NCI-H2029 treated with DMSO at 0.1 percent for 48 hours (cell line): ENCODE results near the gene CCDC197.

Experiments
- DNase-seq: peaks from one replicate; lab custom pipeline; 2025; lab: John Stamatoyannopoulos, UW

CCDC197 gene

DNA sequence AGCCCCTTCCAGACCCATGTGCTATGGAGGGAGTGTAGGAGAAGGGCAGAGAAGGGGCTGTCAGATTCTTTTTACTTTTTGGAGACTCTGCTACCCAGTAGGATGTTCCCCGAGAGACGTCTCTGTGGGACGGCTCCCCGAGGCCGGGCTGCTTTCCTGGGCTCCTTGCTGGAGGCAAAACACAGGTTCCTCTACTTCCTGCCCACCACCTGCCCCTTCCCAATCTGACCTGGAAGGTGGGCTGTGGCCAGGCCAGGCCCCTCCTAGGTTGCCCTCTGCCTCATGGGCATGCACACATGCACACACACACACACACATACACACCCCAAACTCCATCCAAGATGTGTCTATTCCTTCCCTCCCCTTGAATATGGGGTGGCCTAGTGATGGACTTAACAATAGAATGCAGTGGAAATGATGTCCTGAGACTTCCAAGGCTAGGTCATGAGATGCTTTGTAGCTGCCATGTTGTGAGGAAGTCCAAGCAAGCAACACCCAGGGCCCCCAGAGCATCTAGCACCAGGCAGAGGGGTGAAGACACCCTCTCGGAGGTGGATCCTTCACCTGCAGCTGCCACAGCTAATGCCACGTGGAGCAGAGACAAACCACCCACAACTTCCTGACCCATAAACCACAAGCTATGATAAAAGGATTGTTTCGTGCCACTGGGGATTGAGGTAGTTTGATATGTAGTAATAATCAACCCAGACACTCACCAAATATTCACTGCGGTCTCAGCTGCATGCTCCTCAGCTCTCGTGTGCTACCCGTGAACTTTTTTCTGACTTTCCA lies 19.1 kb upstream of the CCDC197 start:
- DNase-seq = no peak

DNA sequence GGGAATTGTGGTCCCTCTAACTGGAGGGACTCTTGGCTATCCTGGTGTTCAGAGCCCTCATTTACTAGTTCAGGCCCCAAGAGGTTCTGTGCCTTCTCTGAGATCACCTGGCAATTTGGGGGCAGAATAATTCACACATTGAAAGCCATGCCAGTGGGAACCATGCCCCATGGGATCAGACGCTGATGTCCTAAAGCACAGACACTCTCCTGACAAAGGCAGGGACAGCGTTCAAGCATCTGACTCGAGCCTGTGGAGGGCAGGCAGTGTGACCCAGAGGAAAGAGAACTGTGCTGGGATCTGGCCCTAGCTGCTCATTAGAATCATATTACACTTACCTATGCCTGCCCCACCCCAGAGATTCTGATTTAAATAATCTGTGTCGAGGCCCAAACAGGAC lies 18.4 kb upstream of the CCDC197 start:
- no peak for DNase-seq

DNA sequence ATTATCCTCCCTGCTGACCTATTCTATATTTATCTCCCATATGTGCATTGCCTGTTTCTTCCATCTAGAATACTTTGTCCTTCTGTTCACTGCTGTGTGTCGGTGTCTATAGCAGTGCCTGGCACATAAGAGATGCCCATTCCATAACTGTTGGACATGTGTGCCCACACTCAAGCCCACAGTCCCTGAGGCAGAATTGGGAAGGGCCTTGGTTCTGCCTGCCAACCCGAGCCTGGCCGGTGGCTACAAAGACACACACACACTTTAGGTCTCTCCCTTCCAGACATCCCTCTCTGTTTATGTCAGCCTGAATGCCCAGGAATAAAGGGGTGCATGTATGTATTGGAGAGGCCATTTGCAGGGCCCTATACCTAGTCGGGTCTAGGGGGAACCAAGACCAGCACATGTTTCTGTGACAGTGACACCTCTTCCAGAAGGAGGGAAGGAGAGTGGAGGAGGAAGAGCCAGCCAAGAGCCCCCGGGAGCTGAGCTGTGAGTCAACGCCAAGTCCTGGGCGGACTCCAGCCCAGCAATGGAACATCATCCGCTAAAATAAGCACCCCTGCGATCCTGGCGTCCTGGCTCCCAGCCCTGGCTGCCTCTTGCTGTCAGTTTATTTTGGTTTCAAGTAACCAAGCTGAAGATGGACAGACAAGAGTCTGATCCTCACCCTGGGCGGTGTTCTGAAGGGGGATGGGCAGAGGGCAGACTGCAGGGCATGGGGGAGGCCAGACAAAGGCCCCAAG lies 16.5 kb upstream of the CCDC197 start:
- DNase-seq = no peak

DNA sequence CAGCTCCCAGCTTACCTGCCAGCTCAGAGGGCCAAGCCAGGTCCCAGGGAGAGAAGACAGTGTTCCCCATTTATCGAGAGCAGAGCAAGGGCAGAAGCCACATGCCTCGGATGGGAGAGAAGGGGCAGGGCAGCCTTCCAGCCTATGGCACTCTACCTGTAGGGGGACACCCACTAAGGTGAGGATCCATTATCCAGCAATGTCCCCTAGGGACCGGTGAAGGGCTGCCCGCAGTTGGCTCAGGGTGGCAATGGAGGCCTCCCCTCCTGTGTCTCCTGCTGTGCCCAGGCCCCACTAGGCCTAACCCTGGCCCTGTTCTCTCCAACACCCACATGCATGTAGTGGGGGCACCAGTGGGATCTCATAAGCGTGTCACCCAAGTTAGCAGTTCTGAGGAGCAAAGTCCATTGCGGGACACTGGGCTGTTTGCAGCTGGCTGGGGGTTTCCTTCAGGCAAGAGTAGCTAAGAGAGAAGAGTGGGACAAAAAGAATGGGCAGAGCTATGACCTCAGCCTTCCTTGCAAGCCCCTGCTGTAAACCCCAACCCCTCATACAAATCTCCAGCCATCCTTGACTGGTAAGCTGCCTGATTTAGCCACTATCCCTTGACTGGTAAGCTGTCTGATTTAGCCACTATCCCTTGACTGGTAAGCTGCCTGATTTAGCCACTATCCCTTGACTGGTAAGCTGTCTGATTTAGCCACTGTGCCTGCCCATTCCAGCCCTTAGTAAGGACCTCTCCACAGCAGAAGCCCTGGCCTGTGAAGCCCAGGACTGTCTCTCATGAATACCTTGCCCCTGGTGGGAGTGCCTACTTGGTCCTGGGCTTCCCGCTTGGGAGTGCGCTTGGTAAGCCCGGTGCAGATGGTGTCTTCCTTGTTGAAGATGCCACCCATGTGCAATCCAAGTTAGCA lies 15.5 kb upstream of the CCDC197 start:
- no peak for DNase-seq

DNA sequence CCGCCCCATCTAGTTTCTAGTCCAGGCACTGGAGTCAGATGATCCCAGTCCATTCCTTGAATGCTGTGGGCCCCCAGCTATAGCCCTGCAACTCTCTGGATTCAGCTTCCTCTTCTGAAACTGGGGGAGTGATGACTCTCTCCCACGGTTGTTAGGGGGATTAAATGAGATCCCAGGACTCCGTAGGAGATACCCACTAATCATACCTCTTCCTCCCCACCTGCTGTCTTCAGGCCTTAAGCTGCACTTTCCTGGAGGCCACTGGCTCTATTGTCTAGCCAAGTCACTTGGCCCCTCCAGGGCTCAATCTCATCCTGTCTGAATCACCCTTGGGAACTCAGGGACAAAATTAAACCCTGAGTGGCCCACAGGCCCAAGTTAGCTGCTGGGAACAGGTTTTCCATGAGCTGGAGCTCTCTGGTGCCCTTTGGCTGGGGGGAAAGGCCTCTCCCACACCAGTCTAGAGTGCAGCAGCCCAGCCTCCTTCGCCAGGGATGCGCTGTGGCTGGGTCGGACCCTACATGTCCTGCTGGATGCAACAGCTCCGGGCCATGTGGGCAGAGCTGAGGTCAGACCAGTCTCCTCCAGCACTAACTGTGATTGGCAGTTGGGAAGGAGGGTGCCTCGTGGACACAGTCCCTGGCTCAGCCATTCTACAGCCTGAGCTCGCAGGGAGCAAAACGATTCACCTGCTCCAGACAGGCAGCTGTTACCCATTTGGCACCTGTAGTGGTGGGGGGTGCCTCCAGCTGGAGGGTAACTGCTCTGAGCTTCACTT lies 14.7 kb upstream of the CCDC197 start:
- no peak for DNase-seq

DNA sequence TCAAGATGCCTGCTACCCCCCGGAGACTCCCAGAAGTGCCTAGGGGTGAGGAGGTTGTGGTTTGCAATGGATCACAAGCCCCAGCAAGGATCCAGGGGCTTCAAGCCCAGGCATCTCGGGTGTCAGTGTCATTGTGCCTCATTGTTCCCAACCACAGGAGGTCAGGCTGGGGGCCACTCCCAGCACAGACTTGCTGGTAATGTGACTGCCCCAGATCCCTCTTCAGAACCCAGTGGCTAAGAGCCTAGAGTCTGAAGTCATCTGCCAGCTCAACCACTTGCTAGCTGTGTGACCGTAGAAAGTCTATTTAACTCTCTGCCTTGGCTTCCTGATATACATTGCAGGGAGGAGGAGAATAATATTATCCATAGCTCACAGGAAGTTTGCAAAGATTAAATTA lies 13.0 kb upstream of the CCDC197 start:
- DNase-seq = no peak

DNA sequence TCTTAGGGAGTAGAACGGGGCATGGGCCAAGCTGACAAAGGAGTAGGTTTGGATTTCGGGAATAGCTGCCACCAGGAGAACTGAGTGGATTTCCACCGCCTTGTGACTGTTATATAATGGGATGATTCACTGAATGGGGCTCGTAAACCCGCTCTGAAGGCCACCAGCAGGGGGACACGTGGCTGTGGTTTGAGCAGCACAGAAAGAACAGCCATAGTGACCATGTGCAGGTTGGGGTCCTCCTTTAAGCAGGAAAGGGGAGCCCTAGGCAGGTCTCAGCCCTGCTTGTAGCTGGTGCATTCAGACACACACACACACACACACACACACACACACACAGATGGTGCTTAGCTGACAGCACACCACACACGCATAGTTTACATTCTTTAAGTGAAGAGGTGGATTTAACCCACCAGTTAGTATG lies 12.1 kb upstream of the CCDC197 start:
- no peak for DNase-seq

DNA sequence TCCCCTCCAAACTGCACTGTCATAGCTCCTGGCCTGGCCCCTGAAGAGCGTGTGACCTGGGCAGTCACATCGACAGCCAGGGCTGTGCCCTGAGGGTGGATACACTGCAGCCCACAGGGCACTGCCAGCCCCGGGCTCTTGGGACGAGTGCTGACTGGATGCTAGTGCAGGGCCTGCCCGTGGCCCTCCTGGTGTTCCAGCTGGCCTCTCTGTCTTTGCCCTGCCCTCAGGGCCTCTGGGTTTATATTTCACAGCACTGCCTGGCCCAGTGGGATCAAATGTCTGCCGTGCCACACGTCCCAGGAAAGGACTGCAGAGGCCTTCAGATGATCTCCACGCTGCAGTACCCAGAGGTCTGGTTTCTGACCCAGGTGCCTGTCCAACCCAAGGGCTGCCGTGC lies 10.1 kb upstream of the CCDC197 start:
- no peak for DNase-seq

DNA sequence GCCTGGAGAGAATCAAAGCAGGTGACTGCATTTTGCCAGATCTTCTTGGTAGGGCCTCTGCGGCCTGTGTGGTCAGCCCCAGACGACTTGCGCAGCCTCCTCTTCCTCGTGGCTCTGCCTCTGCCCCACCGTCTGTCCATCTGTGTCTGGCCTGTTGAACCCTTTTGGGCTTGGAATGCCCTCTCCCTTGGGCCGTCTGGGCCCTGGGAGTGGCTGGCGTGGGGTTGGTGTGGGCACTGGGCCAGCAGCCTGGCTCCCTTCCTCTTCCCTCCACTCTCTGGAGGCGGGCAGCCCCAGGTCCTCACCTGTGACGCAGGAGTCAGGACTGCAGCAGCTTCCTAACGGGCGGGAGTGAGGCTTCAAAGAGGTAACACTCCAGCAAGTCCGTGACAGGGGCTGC lies 9.7 kb upstream of the CCDC197 start:
- no peak for DNase-seq

DNA sequence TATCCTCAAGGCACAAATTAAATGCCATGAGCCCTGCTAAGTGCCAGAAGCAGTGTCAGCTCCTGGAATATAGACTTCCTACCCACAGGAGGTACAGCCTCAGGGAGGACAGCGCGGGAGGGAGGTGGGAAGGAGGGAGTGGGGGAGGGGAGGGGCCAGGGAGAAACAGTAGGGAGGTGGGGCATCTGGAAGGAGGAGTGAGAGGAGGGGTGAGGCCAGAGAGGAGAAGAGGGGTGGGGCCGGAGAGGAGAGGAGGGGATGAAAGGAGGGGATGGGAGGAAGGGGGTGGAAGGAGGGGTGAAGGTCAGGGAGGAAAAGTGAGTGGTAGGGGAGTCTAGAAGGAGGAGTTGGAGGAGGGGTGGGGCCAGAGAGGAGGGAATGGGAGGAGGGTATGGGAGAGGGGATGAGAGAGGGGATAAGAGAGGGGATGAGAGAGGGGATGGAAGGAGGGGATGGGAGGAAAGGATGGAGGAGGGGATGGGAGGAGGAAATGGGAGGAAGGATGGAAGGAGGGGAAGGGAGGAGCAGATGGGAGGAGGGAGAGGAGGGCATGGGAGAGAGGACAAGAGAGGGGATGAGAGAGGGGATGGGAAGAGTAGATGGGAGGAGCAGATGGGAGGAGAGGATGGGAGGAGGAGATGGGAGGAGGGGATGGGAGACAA lies 9.2 kb upstream of the CCDC197 start:
- no peak for DNase-seq

DNA sequence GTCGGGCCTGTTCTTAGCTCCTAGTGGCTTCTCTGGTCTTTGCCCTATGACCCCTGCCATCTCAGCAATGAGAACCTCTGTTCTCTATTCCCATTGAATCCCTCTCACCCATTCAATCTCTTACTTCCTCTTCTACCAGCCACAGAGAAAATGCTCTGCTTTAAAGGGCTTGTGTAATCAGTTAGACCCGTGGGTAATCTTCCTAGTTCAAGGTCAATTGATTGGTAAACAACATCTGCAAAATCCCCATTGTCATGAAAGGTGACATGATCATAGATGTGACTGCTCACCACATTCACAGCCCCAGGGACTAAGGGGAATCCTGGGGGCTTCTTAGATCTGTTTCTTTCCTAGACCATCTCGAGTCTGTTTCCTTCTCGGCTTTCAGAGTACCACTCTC lies 7.2 kb upstream of the CCDC197 start:
- DNase-seq = no peak

DNA sequence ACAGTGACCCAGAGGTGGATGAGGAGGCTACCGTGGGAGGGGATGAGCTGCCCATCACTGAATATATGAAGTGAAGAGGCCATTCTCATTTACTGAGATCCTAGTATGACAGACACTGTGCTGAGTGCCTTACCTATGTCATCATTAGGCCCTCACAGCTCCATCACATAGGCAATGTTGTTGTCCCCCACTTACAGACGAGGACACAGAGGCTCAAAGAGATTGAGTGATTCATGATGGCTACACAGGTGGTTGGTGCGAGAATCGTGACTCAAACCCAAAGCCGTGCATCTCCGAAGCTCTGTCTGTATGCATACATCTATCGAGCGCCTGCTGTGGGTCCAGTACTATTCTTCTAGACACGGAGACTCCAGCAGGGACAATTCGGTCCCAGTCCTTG lies 5.9 kb upstream of the CCDC197 start:
- no peak for DNase-seq

DNA sequence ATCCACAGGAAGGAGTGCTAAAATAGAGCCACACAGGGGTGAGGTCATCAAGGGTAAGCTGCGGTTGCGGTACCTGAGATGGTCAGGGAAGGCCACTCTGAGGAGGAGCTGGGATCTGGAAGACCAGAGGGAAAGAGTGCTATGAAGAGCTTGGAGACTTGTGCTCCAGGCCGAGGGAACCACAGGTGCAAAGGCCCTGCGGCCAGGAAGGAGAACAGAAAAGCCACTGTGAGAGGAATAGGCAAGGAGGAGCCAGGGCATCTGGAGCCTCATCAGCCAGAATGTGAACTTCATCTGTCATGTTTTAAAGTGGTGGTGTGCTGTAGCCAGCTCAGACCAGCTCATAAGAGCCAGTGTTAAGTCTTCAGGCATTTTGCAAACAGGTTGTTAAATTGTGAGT lies 5.5 kb upstream of the CCDC197 start:
- no peak for DNase-seq

DNA sequence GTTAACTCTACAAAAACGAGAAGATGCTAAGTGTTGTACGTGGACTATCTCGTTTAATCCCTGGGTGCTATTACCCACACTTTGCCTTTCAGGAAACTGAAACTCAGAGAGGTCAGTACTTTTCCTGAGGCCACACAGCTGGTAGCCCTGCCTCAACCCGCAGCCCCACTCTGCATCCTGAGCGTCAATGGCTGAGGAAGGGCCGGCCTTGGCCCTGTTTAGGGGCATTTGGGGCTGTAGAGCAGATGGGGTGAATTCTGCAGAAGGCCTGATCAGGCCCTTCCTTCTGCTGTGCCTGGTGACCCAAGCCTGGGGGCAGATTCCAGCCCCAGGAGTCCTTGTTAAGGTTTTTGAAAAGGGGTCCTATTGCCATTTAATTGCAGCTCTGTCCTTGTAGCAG lies 3.7 kb upstream of the CCDC197 start:
- DNase-seq = no peak

DNA sequence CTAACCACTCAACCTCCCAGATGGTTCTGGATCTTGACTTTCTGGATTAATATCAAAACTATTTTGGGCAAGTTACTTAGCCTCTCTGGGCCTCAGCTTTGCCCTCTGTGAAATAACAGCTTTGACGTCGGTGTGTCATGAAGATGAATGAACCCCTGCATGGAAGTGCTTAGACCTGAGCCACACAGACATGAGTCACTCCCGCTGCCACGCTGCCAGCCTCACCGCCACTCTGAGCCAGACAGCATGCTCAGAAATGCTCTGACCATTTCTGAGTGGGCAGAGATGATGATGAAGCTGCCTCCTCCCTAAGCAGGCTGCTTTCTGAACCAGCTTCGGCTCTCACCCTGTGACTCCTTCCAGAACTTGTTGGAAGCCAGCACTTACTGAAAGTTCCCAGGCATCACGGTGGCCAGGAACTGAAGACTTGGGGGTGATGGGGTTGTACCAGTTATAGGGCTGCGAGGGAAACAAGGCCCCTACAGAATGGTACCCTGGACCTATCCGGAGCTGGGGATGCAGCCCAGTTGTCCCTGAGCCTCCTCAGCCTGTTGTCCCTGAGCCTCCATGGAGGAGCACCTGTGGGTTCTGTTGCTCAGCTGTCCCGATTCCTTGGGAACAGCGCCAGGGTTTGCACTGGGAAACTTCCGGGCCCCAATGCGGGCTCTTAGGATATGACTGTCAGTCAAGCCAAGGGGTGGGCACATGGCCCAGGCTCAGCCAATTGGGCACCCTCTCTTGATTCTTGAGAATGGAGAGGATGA lies 2.0 kb upstream of the CCDC197 start:
- DNase-seq = no peak

DNA sequence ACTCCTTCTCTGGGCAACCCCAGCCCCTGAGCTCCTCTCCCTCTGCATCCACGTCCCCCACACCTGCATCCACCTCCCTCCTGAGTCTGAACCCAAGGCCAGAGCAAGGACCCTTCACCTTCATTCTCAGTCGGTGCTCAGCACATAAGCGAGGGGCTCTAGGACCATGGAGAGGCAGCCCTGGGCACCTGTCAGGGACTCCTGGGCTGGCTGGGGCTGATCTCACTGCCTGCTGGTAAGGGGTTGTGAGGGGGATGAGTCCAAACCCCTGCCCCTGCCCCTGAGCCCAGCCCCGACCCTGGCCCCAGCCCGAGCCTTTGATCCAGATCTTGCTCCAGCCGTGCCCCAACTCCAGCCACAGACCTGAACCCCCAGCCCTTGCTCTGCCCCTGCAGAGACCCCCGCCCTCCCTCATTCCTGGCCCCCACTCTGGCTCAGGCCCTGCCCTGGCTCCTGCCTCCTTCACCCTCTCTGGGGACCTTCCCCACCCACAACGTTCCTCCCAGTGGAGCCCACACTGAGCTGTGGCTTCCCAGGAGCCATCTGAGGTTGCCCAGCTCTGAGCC lies 888 bp upstream of the CCDC197 start:
- DNase-seq = no peak

DNA sequence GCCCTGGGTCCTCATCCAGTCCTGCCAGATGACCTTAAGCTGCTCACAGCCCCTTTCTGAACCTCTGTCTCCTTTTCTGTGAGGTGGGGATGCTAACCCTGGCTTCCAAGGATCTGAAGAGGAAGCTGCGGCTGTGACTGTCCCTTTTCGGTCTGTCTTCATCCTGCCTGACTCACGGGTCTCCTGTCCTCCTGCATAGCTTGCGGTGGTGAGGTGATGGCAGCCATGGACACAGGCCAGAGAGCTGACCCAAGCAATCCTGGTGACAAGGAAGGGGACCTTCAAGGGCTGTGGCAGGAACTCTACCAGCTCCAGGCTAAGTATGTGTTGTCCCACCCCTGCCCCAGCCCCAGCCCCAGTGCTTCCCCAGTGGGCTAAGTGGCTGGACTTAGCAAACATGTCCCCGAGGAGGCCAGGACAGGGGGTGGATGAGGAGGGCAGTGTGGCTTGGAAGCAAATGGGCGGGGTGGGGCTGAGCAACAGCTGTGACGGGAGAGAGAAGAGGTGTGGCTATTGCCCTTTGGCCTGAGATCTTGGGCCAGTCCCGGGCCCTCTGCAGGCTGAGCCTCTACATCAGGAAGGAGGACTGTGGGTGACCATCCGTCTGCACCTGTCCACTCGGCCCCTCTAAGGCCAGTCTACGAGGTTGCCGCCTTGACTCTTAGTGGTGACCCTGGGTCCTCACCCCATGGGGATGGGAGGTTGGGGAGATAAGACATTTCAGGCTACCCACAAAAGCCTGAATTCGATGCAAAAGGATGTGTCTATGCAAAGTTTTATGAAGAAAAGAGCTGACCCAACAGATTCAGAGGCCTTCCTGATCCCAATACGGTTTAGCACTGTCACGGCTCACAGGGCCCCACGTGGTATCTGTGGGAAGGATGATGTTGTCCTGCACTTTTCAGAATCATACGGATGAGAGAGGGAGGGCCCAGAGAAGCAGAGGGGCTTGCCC lies 1.1 kb downstream of the CCDC197 start:
- no peak for DNase-seq

DNA sequence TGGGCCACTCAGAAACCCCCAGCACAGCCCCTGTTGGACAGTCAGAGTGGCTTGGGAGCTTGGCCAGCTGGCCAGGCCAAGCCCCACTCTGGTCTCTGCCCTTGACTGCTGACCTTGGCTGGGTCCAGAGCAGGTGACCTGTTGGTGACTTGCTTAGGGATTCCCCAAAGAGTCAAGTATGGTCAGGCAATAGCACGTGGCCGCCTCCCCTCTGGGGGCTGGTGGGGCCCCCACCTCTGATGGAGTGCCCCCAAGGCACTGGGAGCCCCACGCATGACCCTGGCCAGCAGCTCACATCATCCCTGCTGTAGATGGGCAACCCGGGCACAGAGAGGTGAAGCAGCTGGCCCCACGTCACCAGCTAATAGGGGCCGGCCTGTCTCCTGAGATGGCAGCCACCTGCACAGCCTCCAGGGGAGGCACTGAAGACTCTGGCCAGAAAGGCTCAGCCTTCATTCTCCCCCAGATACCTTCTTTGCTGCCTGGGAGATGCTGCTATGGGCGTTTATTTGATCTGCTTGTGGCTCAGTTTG lies 1.8 kb downstream of the CCDC197 start:
- DNase-seq = no peak

DNA sequence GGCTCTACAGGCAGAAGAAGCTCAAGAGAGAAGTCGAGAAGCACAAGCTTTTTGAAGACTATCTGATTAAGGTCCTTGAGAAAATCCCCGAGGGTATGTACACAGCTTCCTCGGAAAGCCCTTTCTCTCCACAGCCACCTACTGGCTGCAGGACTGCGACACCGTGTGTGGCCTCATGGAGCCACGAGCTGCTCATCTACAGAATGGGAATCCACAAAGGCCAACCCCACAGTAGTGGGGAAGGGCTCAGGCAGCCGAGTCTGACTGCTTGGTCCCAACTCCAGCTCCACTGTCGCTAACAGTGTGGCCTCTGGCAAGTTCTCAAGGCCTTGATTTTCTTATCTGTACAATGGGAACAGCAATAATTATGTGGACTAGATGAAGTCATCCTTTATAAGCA lies 2.5 kb downstream of the CCDC197 start:
- no peak for DNase-seq
